SU-DHL-6 (cell line): ENCODE results near the gene SCARF2.

Experiments used
- H2AFZ ChIP-seq: fragments of 200-600 bp; sonication (generic); 2 replicates; pipeline ENCODE4 v1.6.1; 2014; ENCODE audit warnings: low read depth, mild to moderate bottlenecking, moderate library complexity, mixed read lengths, antibody characterized with exemption, low read length; ENCODE audit not compliant: severe bottlenecking
- H3F3A ChIP-seq: fragments of 200-600 bp; shearing (Covaris generic); 2 replicates; pipeline ENCODE4 v1.6.0; 2016; ENCODE audit warnings: antibody characterized with exemption, mild to moderate bottlenecking; ENCODE audit not compliant: insufficient read depth
- H3K27ac ChIP-seq: fragments of 200-600 bp; sonication (generic); 2 replicates; pipeline ENCODE4 v1.5.1; 2016; ENCODE audit warnings: low read depth, mild to moderate bottlenecking, low read length, moderate library complexity, mixed read lengths
- H3K27me3 ChIP-seq: fragments of 200-600 bp; sonication (generic), shearing (Covaris generic); 2 replicates; pipeline ENCODE4 v1.6.0; 2014; ENCODE audit warnings: mild to moderate bottlenecking, low read length
- H3K36me3 ChIP-seq: fragments of 200-600 bp; sonication (generic); 2 replicates; pipeline ENCODE4 v1.6.1; 2014; ENCODE audit warnings: mild to moderate bottlenecking, low read length, mixed read lengths
- H3K4me2 ChIP-seq: fragments of 300-600, 200-600 bp; shearing (Covaris generic), sonication (generic); 2 replicates; pipeline ENCODE4 v1.6.0; 2014; ENCODE audit warnings: low read length, low read depth, mild to moderate bottlenecking; ENCODE audit not compliant: poor library complexity, severe bottlenecking
- H3K4me3 ChIP-seq: fragments of 200-600 bp; sonication (generic); 2 replicates; pipeline ENCODE4 v1.5.1; 2014; ENCODE audit warnings: antibody characterized with exemption, low read length, mild to moderate bottlenecking, mixed read lengths; ENCODE audit not compliant: insufficient read depth, poor library complexity, severe bottlenecking
- H3K79me2 ChIP-seq: fragments of 200-600 bp; sonication (generic); 2 replicates; pipeline ENCODE4 v1.6.1; 2014; ENCODE audit warnings: mild to moderate bottlenecking, low read length, moderate library complexity; ENCODE audit not compliant: insufficient read depth
- H3K9ac ChIP-seq: fragments of 200-600 bp; sonication (generic); 2 replicates; pipeline ENCODE4 v1.7.0; 2014; ENCODE audit warnings: mild to moderate bottlenecking, low read length
- H3K9me2 ChIP-seq: fragments of 200-600 bp; sonication (generic); replicated peaks from 2 replicates; pipeline ENCODE4 v1.6.1; 2014; ENCODE audit warnings: low read length; ENCODE audit not compliant: insufficient read depth
- H3K9me3 ChIP-seq: fragments of 200-600 bp; sonication (generic); 2 replicates; pipeline ENCODE4 v1.6.1; 2014; ENCODE audit warnings: low read length, mixed read lengths; ENCODE audit not compliant: insufficient read depth
- H4K20me1 ChIP-seq: fragments of 200-600 bp; sonication (generic); 2 replicates; pipeline ENCODE4 v1.6.1; 2014; ENCODE audit warnings: low read depth, mild to moderate bottlenecking, antibody characterized with exemption, low read length, moderate library complexity, mixed read lengths
- EZH2phosphoT487 ChIP-seq: fragments of 200-600 bp; sonication (generic), shearing (Covaris generic); conservative IDR thresholded peaks from 2 replicates; pipeline ENCODE4 v1.6.1; 2018; ENCODE audit warnings: mild to moderate bottlenecking, antibody characterized with exemption, low read length, moderate library complexity, mixed read lengths
- TF ChIP-seq, protein P1 (sequence below): fragments of 200-600 bp; sonication (generic); IDR thresholded peaks from one replicate; pipeline ENCODE4 v1.5.1; 2017; ENCODE audit warnings: antibody characterized with exemption, mild to moderate bottlenecking, low read length, moderate library complexity; ENCODE audit not compliant: insufficient read depth, poor library complexity, severe bottlenecking

SCARF2 gene

DNA sequence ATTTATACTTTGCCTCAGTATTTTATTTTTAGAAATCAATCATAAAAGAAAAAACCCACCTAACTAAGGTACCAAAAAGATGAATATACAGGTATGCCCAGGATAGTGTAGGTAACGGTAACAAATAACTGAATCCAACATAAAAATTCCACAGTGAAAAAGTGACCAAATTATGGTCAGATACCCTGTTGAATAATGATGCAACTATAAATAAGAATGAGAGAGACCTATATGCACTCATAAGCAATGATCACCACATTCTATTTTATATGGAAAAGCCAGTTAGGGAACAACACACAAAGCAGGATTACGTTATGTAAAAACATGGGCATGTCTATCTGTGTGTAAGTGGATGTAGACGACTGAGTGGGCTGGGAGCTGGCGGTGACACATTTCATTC is 50.7 kb downstream of the SCARF2 start:
- Histone ChIP-seq H2AFZ (no peak overlapping the region), H3K79me2 (no peaks in the 10 kb centered on the region), H3K9me3 (no peaks in the 10 kb centered on the region), H3K27me3 (no peaks in the 10 kb centered on the region), H3K27ac (no peak overlapping the region), H3F3A (no peaks in the 10 kb centered on the region), H3K9me2 (no peaks in the 10 kb centered on the region), H3K4me2 (no peak overlapping the region), H3K9ac (no peak overlapping the region), H3K4me3 (no peak overlapping the region), H4K20me1 (no peaks in the 10 kb centered on the region), H3K36me3 (no peaks in the 10 kb centered on the region)
- TF ChIP-seq, protein P1, sequence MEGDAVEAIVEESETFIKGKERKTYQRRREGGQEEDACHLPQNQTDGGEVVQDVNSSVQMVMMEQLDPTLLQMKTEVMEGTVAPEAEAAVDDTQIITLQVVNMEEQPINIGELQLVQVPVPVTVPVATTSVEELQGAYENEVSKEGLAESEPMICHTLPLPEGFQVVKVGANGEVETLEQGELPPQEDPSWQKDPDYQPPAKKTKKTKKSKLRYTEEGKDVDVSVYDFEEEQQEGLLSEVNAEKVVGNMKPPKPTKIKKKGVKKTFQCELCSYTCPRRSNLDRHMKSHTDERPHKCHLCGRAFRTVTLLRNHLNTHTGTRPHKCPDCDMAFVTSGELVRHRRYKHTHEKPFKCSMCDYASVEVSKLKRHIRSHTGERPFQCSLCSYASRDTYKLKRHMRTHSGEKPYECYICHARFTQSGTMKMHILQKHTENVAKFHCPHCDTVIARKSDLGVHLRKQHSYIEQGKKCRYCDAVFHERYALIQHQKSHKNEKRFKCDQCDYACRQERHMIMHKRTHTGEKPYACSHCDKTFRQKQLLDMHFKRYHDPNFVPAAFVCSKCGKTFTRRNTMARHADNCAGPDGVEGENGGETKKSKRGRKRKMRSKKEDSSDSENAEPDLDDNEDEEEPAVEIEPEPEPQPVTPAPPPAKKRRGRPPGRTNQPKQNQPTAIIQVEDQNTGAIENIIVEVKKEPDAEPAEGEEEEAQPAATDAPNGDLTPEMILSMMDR = no peak
- TF ChIP-seq EZH2phosphoT487 = no peak

DNA sequence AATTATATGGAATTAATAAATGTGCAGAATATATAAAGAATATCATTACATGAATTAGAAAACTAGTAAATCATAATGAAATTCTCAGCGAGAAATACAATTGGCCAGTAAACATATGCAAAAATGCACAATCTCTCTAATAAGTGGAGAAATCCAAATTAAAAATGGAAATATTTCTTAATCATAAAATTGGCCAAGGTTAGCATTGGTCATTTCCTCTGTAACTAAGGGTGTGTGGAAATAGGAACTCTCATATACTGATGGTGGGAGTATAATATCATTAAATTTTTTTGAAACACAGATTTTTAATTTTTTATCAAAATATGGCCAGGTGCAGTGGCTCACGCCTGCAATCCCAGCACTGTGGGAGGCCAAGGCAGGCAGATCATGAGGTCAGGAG is 51.3 kb downstream of the SCARF2 start:
- Histone ChIP-seq H3K9ac (no peak overlapping the region), H3K4me2 (no peak overlapping the region), H3K4me3 (no peak overlapping the region), H2AFZ (no peak overlapping the region), H3K9me3 (no peaks in the 10 kb centered on the region), H3K36me3 (no peaks in the 10 kb centered on the region), H3K27me3 (no peaks in the 10 kb centered on the region), H3K27ac (no peak overlapping the region), H3K79me2 (no peaks in the 10 kb centered on the region), H4K20me1 (no peaks in the 10 kb centered on the region), H3K9me2 (no peaks in the 10 kb centered on the region), H3F3A (no peaks in the 10 kb centered on the region)
- TF ChIP-seq, protein P1 = no peak
- no peak for TF ChIP-seq EZH2phosphoT487

DNA sequence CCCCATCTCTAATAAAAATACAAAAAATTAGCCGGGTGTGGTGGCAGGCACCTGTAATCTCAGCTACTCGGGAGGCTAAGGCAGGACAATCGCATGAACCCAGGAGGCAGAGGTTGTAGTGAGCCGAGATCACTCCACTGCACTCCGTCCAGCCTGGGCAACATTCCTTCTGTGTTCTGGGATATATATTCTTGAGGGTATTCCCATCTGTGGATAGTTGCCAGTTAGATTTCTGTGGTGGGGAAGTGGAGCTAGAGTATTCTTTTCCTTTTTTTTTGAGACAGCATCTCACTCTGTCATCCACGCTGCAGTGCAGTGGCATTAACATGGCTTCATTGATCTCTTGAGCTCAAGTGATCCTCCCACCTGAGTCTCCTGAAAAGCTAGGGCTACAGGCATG is 52.8 kb downstream of the SCARF2 start:
- H3F3A ChIP-seq = no peaks in the 10 kb centered on the region
- H2AFZ ChIP-seq = no peak overlapping the region
- no peak overlapping the region for H3K27ac ChIP-seq
- H3K9ac ChIP-seq = no peak overlapping the region
- H3K4me3 ChIP-seq = no peak overlapping the region
- H3K36me3 ChIP-seq = no peaks in the 10 kb centered on the region
- no peaks in the 10 kb centered on the region for H3K27me3 ChIP-seq
- no peak overlapping the region for H3K4me2 ChIP-seq
- TF ChIP-seq, protein P1 = no peak
- no peak for TF ChIP-seq EZH2phosphoT487
- H3K9me2 ChIP-seq = no peaks in the 10 kb centered on the region
- no peaks in the 10 kb centered on the region for H3K9me3 ChIP-seq
- H4K20me1 ChIP-seq = no peaks in the 10 kb centered on the region
- H3K79me2 ChIP-seq = no peaks in the 10 kb centered on the region
